Right hindlimb (tissue), 1 donor: ENCODE data around the gene C1GALT1.

Experiments used
- DNase-seq: peaks from one replicate; pipeline ENCODE4 v3.0.0-alpha.2; 2018

Gene C1GALT1

GRCh38 chr7:7290429-7291122 lies 108.2 kb downstream of the C1GALT1 start:
- DNase-seq: no peak

- DNase-seq: no peak
Observed at GRCh38 chr7:7292085-7292484, 109.7 kb downstream of the C1GALT1 start.

GRCh38 chr7:7292608-7293007 lies 110.3 kb downstream of the C1GALT1 start:
- no peak for DNase-seq

GRCh38 chr7:7293092-7293491 lies 110.7 kb downstream of the C1GALT1 start:
- DNase-seq: no peak

GRCh38 chr7:7294911-7295310 lies 112.6 kb downstream of the C1GALT1 start:
- no peak for DNase-seq
